MM.1S (cell line): ENCODE results near the gene EBP.

Experiments
- DNase-seq: peaks from one replicate; pipeline ENCODE4 v3.0.0-alpha.2; 2015
- H2AFZ ChIP-seq: fragments of 300-600 bp; sonication (generic); 2 replicates; pipeline ENCODE4 v1.6.0; 2016; ENCODE audit warnings: antibody characterized with exemption, low read length
- H3F3A ChIP-seq: fragments of 300-600 bp; sonication (generic); 2 replicates; pipeline ENCODE4 v1.6.1; 2016; ENCODE audit warnings: mild to moderate bottlenecking, antibody characterized with exemption, low read length, moderate library complexity, mixed read lengths; ENCODE audit not compliant: insufficient read depth
- H3K27ac ChIP-seq: fragments of 300-600 bp; sonication (generic); 2 replicates; pipeline ENCODE4 v1.5.1; 2016; ENCODE audit warnings: mild to moderate bottlenecking, low read length
- H3K27me3 ChIP-seq: fragments of 300-600 bp; sonication (generic); replicated peaks from 2 replicates; pipeline ENCODE4 v1.6.0; 2016; ENCODE audit warnings: low read length; ENCODE audit not compliant: insufficient read depth
- H3K36me3 ChIP-seq: fragments of 300-600 bp; sonication (generic); replicated peaks from 2 replicates; pipeline ENCODE4 v1.6.1; 2016; ENCODE audit warnings: mild to moderate bottlenecking, low read length, mixed read lengths; ENCODE audit not compliant: insufficient read depth
- H3K4me1 ChIP-seq: fragments of 300-600 bp; sonication (generic); 2 replicates; pipeline ENCODE4 v1.6.1; 2016; ENCODE audit warnings: low read length, mixed read lengths
- H3K4me2 ChIP-seq: fragments of 300-600 bp; sonication (generic); 2 replicates; pipeline ENCODE4 v1.6.0; 2016; ENCODE audit warnings: low read depth, low read length
- H3K4me3 ChIP-seq: fragments of 300-600 bp; sonication (generic); 2 replicates; pipeline ENCODE4 v1.5.1; 2016; ENCODE audit warnings: low read length, mixed read lengths
- H3K79me2 ChIP-seq: fragments of 300-600 bp; sonication (generic); 2 replicates; pipeline ENCODE4 v1.6.1; 2016; ENCODE audit warnings: mixed run types, low read length, mixed read lengths
- H3K9ac ChIP-seq: fragments of 300-600 bp; sonication (generic); 2 replicates; pipeline ENCODE4 v1.6.1; 2016; ENCODE audit warnings: low read length, mixed read lengths
- H3K9me2 ChIP-seq: fragments of 300-600 bp; sonication (generic); replicated peaks from 2 replicates; pipeline ENCODE4 v1.6.1; 2016; ENCODE audit warnings: mild to moderate bottlenecking, low read length, mixed read lengths; ENCODE audit not compliant: insufficient read depth
- H3K9me3 ChIP-seq: fragments of 300-600 bp; sonication (generic); replicated peaks from 2 replicates; pipeline ENCODE4 v1.6.1; 2016; ENCODE audit warnings: mild to moderate bottlenecking, low read length, mixed read lengths; ENCODE audit not compliant: insufficient read depth
- H4K20me1 ChIP-seq: fragments of 300-600 bp; sonication (generic); 2 replicates; pipeline ENCODE4 v1.6.1; 2016; ENCODE audit warnings: mild to moderate bottlenecking, low read length, moderate library complexity, mixed read lengths; ENCODE audit not compliant: insufficient read depth
- CTCF ChIP-seq: fragments of 300-600 bp; sonication (generic); IDR thresholded peaks from 2 replicates; pipeline ENCODE4 v1.5.1; 2016; ENCODE audit warnings: antibody characterized with exemption, low read length, mixed read lengths
- EZH2 ChIP-seq: fragments of 300-600 bp; sonication (generic); optimal IDR thresholded peaks from 2 replicates; pipeline ENCODE3; 2017; ENCODE audit warnings: low read depth, mild to moderate bottlenecking, antibody characterized with exemption, low read length, mixed read lengths
- EZH2phosphoT487 ChIP-seq: fragments of 300-600 bp; sonication (generic); IDR thresholded peaks from 2 replicates; pipeline ENCODE4 v1.6.1; 2018; ENCODE audit warnings: antibody characterized with exemption, low read length

EBP gene

DNA sequence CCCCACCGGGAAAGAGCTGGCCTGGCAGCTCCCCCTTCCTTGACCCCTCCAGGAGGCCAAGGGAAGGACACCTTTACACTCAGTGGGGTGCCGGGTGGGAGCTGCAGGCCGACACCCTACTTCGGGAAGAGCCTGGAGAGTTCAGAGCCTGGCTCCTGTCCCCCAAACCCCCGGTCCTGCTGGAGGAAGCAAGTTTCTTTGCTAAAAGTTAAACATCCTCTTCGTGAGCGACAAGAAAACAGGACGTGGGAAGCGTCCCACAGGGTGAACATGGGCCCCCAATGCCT is 48.0 kb upstream of the EBP start:
- DNase-seq: no peak
- H3K36me3 ChIP-seq: no peaks in the 10 kb centered on the region
- H3K4me1 ChIP-seq: no peaks in the 10 kb centered on the region
- H3K4me3 ChIP-seq: no peak overlapping the region
- H3K9ac ChIP-seq: no peak overlapping the region
- H3K79me2 ChIP-seq: peaks cover 40% of the 10 kb centered on the region
- H3F3A ChIP-seq: no peaks in the 10 kb centered on the region
- H2AFZ ChIP-seq: no peak overlapping the region
- H4K20me1 ChIP-seq: no peaks in the 10 kb centered on the region
- H3K27me3 ChIP-seq: no peaks in the 10 kb centered on the region
- no peak overlapping the region for H3K27ac ChIP-seq
- no peaks in the 10 kb centered on the region for H3K9me2 ChIP-seq
- TF ChIP-seq EZH2phosphoT487: no peak
- TF ChIP-seq CTCF: no peak
- no peak for TF ChIP-seq EZH2
- no peaks in the 10 kb centered on the region for H3K9me3 ChIP-seq
- H3K4me2 ChIP-seq: no peak overlapping the region

DNA sequence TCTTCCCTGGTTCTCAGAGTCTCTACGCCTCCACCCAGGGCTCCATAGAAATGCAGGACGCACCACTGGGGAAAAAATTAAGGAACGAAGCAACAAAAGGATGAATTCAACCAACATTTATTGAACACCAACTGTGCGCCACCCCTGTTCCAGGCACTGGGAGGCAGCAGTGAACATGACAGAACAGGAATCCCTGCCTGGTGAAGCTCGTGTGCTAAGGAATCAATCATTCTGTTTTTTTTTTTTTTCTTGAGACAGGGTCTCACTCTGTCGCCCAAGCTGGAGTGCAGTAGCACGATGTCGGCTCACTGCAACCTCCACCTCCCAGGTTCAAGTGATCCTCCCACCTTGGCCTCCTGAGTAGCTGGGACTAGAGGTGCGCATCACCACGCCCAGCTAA is 47.5 kb upstream of the EBP start:
- H3K4me1 ChIP-seq: no peaks in the 10 kb centered on the region
- H3K36me3 ChIP-seq: no peaks in the 10 kb centered on the region
- H3F3A ChIP-seq: no peaks in the 10 kb centered on the region
- no peak for DNase-seq
- no peak overlapping the region for H3K27ac ChIP-seq
- TF ChIP-seq EZH2 (no peak), EZH2phosphoT487 (no peak), CTCF (peak; percentile 33)
- H2AFZ ChIP-seq: no peak overlapping the region
- H3K79me2 ChIP-seq: peaks cover 38% of the 10 kb centered on the region
- H4K20me1 ChIP-seq: no peaks in the 10 kb centered on the region
- H3K9me2 ChIP-seq: no peaks in the 10 kb centered on the region
- no peaks in the 10 kb centered on the region for H3K9me3 ChIP-seq
- no peak overlapping the region for H3K4me2 ChIP-seq
- no peaks in the 10 kb centered on the region for H3K27me3 ChIP-seq
- H3K4me3 ChIP-seq: no peak overlapping the region
- H3K9ac ChIP-seq: no peak overlapping the region

- H3K4me2 ChIP-seq: no peak overlapping the region; the same call in 1 of the 2 replicates
- no peak for DNase-seq
- H3K9me2 ChIP-seq: no peaks in the 10 kb centered on the region
- H3K4me1 ChIP-seq: no peaks in the 10 kb centered on the region
- peaks cover 36% of the 10 kb centered on the region for H3K79me2 ChIP-seq
- no peak for TF ChIP-seq EZH2
- no peak for TF ChIP-seq EZH2phosphoT487
- TF ChIP-seq CTCF: no peak
- no peak overlapping the region for H3K27ac ChIP-seq
- no peaks in the 10 kb centered on the region for H4K20me1 ChIP-seq
- no peaks in the 10 kb centered on the region for H3K9me3 ChIP-seq
- H3K9ac ChIP-seq: no peak overlapping the region
- no peaks in the 10 kb centered on the region for H3F3A ChIP-seq
- H3K36me3 ChIP-seq: no peaks in the 10 kb centered on the region
- H2AFZ ChIP-seq: no peak overlapping the region
- H3K4me3 ChIP-seq: no peak overlapping the region
- no peaks in the 10 kb centered on the region for H3K27me3 ChIP-seq
Observed at GRCh38 chrX:48474581-48474980, 47.0 kb upstream of the EBP start.
